HepG2 (cell line): Measurements from ENCODE around the gene OBSL1.

Experiments used
- CTCF ChIP-seq: sonication (generic); formaldehyde crosslinking; IDR thresholded peaks from 2 replicates; pipeline ENCODE4 v1.5.0; 2020; ENCODE audit warnings: mild to moderate bottlenecking, missing genetic modification reagents, moderate library complexity
- ZNF766 ChIP-seq: sonication (generic); formaldehyde crosslinking; IDR thresholded peaks from 2 replicates; pipeline ENCODE4 v1.5.0; 2020; ENCODE audit warnings: missing genetic modification reagents, borderline replicate concordance
- TF ChIP-seq, protein P1 (sequence below): conservative IDR thresholded peaks from 2 replicates; pipeline ENCODE4 v1.6.1; 2018; ENCODE audit warnings: missing genetic modification reagents

- TF ChIP-seq, protein P1, sequence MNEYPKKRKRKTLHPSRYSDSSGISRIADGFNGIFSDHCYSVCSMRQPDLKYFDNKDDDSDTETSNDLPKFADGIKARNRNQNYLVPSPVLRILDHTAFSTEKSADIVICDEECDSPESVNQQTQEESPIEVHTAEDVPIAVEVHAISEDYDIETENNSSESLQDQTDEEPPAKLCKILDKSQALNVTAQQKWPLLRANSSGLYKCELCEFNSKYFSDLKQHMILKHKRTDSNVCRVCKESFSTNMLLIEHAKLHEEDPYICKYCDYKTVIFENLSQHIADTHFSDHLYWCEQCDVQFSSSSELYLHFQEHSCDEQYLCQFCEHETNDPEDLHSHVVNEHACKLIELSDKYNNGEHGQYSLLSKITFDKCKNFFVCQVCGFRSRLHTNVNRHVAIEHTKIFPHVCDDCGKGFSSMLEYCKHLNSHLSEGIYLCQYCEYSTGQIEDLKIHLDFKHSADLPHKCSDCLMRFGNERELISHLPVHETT: no peak
- TF ChIP-seq ZNF766 (CRISPR knock-in tag) (no peak), CTCF (CRISPR knock-in tag) (no peak)
Measured at GRCh38 chr2:219549619-219550018, 21.7 kb downstream of the OBSL1 start.
